GM21367 (cell line): ENCODE results near the gene MEI4.
"Not testable (repeated sequence)": the region's sequence is repeated elsewhere in the genome, so short reads cannot be mapped to it uniquely, and the experiment has no call there.

ENCODE experiments used
- ATAC-seq: cut with Tn5 transposase; IDR thresholded peaks from one replicate; pipeline ENCODE4 v1.9.1; 2021; ENCODE audit not compliant: unreplicated experiment

Gene MEI4, protein sequence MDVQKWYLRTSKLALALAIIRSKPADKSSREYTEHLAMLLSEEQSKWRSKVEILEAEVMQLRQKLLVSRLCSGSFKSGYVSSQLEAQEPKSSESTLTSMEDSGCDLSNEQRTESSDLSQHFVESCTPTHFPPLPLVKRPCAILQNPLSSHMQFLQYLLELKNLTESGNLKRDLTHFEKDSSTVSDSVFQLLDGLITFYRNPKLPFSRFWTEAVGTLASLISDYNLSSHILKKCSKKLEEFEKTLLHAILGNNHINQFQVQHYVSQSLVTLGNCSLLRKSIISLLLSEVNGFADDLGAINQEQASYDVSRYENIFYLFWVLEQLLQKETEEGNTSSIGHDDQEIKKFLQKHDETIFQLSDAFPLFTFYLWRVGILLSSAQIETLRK

GRCh38 chr6:77652739-77653138, at the start of gene MEI4:
Gene MEI4, plus strand, starts transcription at chr6:77653039. Its CDS starts 37,633 bp downstream, at chr6:77690672.
- ATAC-seq: no peak

- no peak for ATAC-seq
Observed at GRCh38 chr6:77604476-77604875, 48.4 kb upstream of the MEI4 start.

- no peak for ATAC-seq
Observed at GRCh38 chr6:77607004-77607403, 45.8 kb upstream of the MEI4 start.

GRCh38 chr6:77609106-77609505, 43.7 kb upstream of the MEI4 start:
- ATAC-seq: no peak

DNA sequence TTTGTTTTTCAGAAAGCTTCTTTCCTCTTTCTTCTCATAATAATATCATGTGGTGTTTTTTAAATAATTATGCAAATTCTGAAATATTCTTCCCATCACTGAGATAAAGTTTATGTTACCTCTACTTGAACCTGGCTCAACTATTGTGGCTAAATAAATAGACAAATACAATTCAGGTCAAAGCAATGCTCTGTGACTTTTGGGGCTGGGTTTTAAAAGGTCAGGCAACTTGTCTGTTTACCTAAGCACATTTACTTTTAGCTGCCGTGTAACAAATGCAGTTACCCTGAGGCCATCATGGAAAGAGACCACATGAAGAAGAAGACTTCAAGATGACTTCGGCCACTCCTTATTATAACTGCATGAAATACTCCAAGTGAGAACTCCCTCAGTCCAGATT, 33.7 kb upstream of the MEI4 start:
- no peak for ATAC-seq

DNA sequence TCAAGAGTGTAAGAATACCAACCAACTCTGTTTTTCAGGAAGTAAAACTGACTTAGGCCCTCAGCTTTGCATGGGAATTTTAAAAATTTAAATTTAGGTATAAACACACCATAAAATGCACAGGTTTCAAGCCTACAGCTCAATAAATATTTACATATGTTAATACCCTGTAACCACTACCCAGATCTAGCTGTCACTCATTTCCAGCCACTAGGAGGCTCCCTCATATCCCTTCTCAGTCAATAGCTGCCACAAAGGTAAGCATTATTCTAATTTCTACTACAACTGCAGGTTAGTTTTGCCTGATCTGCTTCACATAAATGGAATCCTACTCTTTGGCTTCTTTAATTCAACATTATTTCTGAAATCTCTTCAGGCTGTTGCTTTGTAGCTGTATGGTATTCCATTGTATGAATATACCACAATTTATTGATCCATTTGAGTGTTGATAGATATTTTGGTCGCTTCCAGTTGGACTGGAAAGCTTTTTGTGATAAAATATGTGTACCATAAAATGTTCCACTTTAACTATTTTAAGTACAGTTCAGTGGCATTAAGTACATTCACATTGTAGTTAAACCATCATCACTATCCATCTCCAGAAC, 32.5 kb upstream of the MEI4 start:
- ATAC-seq: no peak

GRCh38 chr6:77624515-77624914, 28.3 kb upstream of the MEI4 start:
- ATAC-seq: no peak

- ATAC-seq: no peak
Observed at GRCh38 chr6:77626426-77626825, 26.4 kb upstream of the MEI4 start.

GRCh38 chr6:77630014-77630413, 22.8 kb upstream of the MEI4 start:
- no peak for ATAC-seq

GRCh38 chr6:77633471-77633870, 19.4 kb upstream of the MEI4 start:
- ATAC-seq: no peak

DNA sequence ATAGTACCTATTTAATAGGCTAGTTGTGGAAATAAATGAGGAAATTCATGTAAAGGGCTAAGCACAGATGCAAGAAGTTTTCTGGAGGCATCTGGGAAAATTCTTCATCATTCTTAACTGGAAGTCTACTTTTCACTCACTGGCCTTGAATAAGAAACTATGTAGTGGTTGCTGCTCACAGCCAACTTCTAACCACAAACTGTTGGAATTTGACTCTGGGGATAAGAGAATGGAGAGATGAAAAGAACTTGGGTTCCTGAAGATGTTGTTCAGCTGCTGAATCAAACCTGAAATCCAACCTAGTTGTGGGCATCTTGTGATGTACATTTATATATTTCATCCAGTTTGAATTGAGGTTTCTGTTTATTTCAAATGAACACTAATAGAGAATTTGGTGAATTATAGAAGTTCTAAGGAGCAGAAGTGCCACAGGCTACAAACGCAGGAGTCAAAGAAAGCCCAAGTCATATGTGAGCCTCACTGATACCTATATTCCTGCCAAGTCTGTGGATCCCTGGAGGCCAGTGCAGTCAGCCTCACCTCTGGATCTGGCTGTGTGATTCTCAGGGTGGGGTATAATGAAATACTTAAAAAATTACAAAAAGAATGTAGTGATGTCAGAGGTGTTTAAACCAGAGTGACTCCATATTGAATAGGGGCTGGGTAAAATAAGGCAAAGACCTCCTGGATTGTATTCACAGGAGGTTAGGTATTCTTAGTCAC, 18.7 kb upstream of the MEI4 start:
- no peak for ATAC-seq

DNA sequence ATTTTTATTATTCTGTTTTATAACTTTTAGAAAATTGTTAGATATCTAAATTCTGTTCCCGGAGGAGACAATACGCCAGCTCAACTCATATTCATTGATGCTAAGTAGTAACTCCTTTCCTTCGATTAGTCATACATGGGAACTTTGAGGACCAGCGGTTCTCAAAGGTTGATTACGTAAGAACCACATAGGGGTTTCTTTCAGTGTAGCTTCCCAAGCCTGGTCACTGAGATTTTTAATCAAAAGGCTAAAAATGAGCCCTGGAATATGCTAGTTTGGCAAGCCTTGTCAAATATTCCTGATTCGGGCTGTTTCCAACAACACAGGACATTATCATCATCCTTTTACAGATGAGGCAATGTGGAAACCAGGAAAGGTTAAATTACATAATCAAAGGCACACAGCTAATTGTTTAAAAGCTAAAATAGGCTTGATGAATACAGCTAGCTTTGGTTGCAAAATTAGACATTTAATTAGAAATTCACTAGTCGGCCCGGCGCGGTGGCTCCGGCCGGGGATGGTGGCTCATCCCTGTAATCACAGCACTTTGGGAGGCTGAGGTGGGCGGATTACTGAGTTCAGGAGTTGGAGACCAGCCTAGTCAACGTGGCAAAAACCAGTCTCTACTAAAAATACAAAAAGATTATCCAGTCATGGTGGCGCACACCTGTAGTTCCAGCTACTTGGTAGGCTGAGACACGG, 14.6 kb upstream of the MEI4 start:
- ATAC-seq: no peak

DNA sequence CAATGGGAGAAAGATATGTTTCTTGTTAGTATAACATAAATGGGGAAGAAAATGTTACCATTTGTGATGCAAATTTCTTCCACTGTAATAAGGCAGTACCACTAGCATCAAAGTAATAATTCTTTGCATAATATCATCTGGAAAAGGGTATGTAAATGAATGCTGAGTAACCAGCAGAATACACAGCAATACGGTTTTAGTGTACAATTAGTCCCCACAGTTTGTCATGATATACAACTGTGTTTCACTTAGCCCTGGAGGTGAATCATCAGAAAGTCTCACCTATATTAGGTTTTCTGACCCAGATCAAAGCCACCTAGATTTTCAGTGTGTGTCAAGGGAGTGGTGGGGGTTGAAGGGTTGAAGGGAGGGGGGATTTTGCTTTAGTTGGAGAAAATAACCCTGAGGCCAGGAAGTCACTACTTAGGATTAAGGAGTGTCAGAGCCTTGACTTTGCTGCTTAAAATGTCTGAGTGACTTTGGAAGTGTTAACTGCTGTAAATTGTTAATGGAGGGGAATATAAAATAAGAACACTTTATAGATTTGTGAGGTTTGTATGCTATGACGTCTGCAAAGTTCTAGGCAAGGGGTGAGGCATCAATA, 8.6 kb upstream of the MEI4 start:
- ATAC-seq: no peak

DNA sequence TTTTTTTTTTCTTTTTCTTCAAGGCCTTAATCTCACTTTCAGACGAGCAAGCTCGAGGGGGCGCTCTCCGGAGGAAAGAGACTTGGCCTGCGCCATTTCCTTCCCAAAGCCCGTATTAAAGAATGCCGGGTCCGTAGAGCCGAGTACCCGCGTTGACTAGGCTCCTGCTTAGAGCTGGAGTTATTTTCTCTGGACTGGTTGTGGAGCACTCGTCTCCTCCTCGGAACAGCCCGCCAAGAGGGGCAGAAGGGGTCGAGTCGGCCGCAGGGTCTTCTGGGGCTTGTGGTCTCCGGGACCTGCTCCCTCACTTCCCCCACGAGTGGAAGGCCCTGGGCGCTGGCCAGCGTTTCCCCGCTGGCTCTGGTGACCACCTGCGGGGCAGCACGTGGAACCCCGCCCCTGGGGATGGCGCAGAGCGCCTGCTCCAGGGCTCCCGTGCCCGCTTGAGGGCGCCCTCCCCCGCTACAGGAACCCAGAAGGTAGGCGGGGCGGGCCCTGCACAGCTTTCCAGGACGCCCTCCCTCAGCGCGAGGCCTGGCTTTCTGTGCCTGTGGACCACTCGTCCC, 2.7 kb upstream of the MEI4 start:
- ATAC-seq: peak; percentile 49

DNA sequence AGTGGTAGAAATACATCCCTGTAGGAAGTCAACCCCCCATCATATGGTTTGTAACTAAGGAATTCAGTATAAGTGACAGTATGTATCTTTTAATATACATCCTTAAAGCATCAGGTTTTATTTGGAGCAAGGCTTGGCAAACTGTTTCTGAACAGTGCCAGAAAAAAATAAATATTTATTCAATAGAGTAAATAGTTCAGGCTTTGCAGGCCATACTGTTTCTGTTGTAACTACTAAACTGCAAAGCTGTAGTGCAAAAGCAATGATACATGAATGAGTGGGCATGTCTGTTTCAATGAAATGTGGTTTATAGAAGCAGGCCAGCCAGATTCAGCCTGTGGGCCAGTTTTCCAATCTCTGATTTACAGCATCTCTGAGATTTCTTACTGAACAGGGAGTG, 977 bp downstream of the MEI4 start:
- ATAC-seq: no peak

DNA sequence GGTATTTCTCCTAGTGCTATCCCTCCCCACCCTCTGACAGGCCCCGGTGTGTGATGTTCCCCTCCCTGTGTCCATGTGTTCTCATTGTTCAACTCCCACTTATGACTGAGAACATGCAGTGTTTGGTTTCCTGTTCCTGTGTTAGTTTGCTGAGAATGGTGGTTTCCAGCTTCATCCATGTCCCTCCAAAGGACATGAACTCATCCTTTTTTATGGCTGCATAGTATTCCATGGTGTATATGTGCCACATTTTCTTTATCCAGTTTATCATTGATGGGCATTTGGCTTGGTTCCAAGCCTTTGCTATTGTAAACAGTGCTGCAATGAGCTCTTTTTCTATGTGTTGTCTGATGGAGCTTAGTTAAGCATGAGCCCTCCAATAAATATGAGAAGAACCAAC, 2.2 kb downstream of the MEI4 start:
- ATAC-seq: not testable (repeated sequence)

DNA sequence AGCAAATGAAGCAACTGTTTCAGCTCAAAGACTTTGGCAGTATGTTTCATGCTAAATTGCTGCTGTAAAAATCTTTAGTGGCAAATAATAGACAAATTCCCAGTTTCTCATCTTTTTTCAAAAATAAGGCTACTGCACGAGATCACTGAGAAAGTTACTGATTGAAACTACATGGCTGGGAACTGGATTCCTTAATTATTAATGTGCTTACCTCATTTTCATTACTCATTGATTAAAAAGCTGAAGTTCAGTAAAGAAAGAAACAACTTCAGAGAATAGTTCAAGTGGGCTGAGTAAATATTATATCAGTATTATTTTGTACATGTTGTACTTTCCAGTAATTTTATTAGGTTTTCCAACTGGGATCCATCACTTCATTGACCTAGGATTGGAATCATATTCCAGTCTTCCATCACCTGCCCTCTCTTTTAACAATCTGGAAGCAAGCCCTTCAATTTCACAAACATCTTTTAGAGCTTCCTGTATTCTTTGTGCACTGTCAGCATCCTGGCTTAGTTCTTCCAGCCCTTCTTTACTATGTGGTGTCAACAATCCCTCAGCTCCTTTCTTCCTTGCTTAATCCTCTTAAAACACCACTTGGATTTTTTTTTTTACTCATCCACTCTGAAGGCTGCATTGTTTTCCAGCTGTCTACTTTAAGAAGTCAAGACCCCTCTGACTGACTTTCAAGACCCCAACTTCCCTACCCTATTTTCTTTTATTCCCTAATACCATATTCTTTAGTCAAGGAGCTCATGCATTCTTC, 4.3 kb downstream of the MEI4 start:
- no peak for ATAC-seq

GRCh38 chr6:77666340-77666739, 13.5 kb downstream of the MEI4 start:
- no peak for ATAC-seq

DNA sequence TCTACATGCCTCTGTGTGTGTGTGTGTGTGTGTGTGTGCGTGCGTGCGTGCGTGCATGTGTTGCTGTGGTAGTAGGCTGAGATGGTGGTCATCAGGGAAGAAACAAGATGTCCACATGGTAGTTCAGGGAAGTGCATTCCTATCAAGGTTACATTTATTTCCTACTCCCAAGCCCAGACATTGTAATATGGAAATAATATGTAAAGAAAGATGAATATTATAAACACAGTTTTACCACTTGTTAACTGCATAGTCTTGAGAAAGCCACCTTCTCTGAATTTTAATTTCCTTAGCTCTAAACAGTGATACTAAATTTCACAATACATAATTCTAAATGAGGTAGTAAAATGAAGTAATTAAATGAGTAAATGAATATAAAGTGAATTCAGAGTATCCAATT, 14.0 kb downstream of the MEI4 start:
- no peak for ATAC-seq

- ATAC-seq: no peak
Observed at GRCh38 chr6:77669913-77670312, 17.1 kb downstream of the MEI4 start.
